UCSD-AML1 (cell line): Measurements from ENCODE around the gene GON7.
"Not testable (repeated sequence)": the region's sequence is repeated elsewhere in the genome, so short reads cannot be mapped to it uniquely, and the experiment has no call there.

ENCODE experiments used
- DNase-seq: peaks from one replicate; lab custom pipeline; 2025; ENCODE audit not compliant: unreplicated experiment; lab: John Stamatoyannopoulos, UW

Gene GON7

DNA sequence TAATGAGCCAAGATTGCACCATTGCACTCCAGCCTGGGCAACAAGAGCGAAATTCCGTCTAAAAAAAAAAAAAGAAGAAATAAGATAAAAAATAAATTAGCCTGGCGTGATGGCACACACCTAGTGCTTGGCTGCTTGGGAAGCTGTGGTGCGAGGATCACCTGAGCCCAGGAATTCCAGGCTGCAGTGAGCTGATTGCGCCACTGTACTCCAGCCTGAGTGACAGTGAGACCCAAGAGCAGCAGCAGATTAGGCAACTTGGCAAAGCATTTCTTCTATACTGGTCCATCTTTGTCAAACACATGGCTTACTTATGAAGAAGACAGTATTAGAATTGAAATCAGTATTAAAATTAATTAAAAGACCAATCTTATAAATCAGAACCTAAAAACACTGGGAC, 6.3 kb downstream of the GON7 start:
- no peak for DNase-seq

DNA sequence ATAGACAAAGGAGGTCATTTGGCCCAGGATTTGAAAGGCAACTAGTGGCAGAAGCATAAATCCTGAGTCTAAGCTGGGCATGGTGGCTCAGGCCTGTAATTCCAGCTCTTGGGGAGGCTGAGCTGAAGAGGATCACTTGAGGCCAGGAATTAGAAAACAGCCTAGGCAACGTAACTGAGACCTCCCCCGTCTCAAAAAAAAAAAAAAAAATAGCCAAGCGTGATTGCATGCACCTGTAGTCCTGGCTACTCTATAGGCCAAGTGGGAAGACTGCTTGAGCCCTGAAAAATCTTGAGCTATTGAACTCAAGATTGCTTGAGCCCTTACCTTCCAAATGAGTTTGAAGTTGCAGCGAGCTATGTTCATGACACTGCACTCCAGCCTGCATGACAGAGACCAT, 7.8 kb downstream of the GON7 start:
- no peak for DNase-seq

DNA sequence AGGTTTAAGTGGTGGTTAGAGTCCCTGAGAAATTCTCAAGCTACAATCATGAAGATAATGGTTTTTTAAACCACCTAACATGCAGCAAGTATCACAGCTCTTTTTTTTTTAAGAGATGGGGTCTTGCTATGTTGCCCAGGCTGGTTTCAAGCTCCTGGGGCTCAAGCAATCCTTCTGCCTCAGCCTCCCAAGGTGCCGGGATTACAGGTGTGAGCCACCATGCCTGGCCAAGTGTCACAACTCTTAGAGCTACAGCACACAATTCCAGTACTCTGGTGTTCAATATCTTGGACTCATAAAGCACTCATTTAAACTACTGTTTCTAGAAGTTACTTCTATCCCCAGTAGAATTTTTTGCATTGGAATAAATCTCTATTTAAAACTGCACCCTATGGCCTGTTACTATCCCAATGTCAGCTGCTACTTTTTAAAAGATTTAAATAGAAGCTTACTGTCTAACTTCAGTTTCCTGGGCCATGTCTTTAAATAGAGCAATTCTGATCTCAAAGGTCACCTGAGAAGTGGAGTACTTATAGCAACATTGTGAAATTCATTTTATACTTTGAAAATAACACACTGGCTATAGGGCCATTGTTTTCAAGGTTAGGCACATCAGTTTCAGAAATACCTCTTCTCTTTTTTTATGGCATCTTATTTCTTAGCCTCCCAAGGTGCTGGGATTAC, 11.4 kb downstream of the GON7 start:
- DNase-seq = no peak

DNA sequence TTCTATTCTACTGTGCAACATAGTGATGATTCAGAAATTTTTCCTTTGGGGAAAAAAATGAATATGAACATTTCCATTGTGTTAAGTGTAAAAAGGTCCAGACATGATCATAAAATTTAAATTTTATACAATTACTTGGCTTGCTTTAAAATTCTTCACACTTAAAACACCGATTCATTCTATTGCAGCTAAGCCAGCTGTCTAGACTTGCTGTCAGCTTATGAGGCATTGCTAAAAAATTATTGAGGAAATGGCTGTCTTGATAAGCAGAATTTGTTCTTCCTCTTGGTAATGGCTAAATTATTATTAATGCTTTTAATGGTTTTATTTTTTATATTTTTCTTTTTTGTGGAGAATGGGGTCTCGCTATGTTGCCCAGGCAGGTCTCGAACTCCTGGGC, 19.9 kb downstream of the GON7 start:
- no peak for DNase-seq

DNA sequence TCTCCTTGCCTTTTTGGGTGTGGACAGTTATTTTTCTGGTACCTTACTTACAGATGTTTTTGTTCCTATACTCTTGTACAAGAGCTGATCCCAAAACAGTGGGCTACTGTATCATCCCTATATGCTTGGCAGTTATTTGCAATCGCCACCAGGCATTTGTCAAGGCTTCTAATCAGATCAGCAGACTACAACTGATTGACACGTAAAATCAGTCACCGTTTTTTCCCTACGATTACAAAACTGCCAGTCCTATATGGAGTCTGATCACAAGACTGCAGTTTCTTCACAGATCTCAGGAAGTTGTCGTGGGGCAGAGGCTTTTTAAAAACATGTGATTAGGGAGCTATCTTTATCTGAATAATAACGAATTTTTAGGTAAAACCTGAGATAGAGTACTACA, 20.4 kb downstream of the GON7 start:
- no peak for DNase-seq

DNA sequence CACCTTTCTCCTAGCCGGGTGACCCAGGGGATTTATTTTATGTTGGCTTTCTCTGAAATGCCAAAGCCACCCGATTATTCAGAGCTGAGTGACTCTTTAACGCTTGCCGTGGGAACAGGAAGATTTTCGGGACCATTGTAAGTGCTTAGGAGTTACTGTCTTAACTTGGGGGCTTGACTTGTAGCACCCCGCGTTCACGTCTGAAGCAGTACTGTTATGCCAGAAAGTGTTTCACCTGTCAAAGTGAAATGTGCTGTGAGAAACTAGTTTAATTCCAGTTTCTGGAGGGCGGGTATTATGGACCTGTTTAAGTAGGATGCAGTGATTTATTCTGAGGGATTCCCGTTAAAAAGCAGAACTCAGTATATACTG, 21.5 kb downstream of the GON7 start:
- no peak for DNase-seq

DNA sequence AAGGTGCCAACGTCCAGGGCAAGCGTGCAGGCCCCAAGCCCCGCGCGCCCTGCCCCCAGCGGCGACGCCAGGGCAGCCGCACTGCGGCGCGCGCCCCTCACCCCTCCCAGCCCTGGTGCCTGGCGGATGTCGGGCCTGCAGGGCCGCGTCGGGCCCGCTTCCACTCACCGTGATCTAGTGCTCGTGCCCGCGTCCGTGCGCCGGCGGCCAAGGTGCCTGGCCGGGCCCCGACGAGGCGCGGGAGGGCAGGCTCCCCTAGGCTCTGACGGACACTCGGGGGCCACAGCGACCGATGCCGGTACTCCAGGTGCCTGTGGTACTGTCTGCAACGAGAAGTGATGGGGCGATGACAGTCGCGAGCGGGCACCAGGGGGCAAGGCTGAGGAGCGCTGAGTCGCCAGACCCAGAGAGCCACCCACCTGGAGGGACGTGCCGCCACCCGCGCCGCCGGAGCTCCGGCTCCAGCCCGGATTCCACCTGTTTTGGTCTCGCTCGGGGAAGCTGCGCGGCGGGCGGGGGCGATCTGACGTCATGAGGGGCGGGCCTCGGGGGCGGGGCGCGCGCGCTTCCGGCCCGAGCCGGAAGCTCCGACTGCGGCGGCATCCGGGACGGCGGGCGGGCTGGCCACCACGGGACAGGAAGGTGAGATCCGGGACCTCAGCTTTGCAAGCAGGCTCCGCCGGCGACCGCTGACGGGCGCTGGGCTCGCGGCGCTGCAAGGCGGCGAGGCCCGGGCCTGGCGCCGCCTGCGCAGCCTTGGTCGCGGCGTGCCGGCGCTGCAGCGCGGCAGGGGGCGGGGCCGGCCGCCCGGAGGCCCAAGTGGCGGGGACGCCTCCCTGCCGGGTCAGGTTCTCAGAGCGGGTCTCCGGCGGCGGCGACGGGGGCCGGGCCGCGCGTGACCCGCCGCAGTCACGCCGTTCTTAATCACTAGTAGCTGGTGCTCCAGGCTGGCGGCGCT, 22.2 kb downstream of the GON7 start, which contains the start of the genes LYSET and MOAP1:
TSS of gene LYSET (plus strand) at position 927 of the 958 bp plus-strand sequence. CDS start 89 bp downstream, outside the sequence.
TSS of gene MOAP1 (minus strand) at position 507 of the 958 bp plus-strand sequence. CDS start 655 bp downstream, outside the sequence.
- peak; percentile 91 for DNase-seq

DNA sequence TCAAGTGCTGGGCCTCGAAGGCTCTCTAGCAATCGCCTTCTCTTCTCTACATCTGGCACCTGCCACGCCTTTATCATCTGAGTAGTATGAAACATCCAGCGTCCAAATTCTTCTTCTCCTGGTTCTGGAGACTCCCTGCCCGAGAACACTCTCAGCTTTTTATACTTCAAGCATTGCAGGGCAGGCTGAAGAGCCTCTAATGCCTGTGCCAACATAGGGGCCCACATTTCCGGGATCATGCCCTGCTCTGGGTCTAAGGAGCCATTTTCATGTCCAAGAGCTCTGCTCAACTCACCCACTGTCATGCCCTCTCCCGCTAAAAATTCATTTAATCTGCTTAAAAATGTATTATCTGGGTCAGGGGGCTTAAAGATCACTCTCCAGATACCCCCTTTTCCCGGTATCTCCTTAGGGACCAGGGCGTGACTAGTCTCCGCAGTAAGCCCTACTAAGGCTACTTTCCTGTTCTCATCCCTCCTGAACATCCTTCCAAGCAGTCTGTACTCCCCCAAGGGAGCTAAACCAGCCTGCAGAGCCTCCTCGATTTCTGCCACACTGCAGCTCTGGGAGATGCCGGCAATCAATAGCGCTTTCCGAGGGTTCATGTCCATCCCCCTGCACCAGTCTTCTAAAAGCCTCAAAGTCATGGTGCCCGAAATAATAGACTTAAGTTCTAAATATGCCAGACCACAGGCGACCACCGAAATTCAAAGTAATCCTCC, 23.1 kb downstream of the GON7 start:
- DNase-seq = no peak

DNA sequence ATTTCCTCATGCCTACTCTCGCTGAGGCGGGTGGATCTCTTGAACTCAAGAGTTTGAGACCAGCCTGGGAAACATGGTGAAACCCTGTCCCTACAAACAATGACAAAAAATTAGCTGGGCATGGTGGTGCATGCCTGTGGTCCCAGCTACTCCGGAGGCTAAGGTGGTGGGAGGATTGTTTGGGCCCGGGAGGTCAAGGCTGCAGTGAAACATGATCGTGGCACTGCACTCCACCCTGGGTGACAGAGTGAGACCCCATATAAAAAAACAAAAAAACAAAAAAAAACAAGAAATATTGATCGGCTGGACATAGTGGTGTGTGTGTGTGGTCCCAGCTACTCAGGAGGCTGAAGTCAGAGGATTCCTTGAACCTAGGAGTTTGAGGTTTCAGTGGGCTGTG, 31.4 kb downstream of the GON7 start:
- no peak for DNase-seq

DNA sequence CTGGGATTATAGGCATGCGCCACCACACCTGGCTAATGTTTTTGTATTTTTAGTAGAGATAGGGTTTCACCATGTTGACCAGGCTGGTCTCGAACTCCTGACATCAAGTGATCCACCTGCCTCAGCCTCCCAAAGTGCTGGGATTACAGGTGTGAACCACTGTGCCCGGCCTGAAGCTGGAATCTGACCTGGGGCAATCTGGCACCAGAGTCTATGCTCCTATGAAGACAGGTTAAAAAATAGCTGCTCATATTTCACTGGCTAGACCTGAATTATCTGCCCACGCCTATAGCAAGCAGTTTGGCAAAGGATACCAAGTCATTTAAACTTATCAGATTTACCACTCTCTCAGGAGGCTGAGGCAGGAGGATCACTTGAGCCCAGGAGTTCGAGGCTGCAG, 32.1 kb downstream of the GON7 start:
- not testable (repeated sequence) for DNase-seq

DNA sequence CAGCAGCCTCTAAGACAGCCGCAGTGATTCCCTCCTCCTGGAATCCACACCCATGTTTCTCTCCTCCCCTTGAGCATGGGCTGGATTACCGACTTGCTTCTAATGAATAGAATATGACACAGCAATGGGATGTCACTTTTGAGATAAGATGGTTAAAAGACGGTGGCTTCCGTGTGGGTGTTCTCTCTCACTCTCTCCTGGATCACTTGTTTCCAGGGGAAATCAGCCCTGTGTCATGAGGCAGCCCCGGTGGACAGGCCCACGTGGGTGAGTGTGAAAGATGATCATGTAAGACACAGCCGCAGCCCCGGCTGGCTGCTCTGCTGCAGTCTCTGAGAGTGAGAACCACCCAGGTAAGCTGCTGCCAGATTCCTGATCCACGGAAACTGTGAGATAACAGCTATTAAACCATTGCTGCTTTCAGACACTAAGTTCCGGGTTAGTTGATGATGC, 32.9 kb downstream of the GON7 start:
- no peak for DNase-seq

DNA sequence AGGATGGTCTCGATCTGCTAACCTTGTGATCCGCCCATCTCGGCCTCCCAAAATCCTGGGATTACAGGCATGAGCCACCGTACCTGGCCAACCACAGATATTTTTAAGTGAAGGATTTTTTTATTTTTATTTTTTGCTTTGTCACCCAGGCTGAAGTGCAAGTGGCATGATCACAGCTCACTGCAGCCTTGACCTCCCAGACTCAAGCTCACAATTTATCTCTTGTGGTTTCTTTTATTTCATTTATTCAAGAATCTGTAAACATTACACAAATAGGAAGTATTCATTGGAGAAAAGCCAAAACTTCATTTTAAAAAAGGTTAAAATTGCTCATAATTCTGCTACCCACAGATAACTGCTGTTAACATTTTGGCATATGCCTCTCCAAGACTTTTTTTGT, 35.5 kb downstream of the GON7 start:
- DNase-seq = no peak

DNA sequence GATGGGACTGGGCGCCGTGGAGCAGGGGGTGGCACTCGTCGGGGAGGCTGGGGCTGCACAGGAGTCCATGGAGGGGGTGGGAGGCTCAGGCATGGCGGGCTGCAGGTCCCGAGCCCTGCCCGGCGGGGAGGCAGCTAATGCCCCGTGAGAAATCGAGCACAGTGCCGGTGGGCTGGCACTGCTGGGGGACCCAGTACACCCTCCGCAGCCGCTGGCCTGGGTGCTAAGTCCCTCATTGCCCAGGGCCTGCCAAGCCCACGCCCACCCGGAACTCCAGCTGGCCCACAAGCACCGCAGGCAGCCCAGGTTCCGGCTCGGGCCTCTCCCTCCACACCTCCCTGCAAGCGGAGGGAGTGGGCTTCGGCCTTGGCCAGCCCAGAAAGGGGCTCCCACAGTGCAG, 36.7 kb downstream of the GON7 start:
- not testable (repeated sequence) for DNase-seq

DNA sequence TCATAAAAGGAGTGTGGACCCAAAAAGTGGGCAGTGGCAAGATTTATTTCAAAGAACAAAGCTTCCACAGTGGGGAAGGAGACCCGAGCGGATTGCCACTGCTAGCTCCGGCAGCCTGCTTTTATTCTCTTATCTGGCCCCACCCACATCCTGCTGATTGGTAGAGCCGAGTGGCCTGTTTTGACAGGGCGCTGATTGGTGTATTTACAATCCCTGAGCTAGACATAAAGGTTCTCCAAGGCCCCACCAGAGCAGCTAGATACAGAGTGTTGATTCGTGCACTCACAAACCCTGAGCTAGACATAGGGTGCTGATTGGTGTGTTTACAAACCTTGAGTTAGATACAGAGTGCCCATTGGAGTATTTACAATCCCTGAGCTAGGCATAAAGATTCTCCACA, 37.2 kb downstream of the GON7 start:
- DNase-seq = not testable (repeated sequence)

DNA sequence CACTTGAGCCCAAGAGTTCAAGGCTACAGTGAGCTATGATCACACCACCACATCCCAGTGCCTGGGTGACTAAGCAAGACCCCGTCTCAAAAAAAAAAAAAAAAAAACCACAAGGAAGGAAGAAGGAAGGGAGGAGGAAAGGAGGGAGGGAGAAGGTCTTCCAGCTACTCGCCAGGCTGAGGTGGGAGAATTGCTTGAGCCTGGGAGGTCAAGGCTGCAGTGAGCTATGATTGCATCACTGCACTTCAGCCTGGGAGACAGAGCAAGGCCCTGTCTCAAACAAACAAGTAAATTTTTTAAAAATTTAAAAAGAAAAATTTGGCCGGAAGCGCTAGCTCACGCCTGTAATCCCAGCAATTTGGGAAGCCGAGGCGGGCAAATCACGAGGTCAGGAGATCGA, 38.3 kb downstream of the GON7 start:
- peak; percentile 43 for DNase-seq

DNA sequence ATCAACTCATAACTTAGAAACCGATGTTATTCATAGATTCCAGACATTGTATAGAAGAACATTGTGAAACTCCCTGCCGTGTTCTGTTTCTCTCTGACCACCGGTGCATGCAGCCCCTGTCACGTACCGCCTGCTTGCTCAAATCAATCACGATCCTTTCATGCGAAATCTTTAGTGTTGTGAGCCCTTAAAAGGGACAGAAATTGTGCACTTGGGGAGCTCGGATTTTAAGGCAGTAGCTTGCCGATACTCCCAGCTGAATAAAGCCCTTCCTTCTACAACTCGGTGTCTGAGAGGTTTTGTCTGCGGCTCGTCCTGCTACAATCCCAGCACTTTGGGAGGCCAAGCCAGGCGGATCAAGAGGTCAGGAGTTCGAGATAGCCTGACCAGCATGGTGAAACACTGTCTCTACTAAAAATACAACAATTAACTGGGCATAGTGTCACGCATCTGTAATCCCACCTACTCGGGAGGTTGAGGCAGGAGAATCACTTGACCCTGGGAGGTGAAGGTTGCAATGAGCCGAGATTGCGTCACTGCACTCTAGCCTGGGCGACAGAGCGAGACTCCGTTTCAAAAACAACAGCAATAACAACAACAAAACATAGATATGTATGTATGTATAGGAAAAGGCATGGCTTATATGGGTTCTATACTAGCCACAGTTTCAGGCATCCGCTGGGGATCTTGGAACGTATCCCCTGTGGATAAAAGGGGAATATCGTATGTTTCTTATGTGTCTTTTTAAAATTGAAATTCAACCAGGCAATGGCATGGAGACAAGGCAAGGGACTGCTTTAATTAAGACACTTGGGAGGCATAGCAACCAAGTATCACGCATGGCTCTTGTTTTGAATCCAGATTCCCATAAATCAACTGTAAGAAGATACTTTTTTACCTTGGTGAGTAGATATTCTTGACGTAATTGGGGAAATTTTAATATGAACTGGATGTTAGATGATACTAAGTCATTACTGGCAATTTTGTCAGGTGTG, 41.3 kb downstream of the GON7 start:
- not testable (repeated sequence) for DNase-seq

DNA sequence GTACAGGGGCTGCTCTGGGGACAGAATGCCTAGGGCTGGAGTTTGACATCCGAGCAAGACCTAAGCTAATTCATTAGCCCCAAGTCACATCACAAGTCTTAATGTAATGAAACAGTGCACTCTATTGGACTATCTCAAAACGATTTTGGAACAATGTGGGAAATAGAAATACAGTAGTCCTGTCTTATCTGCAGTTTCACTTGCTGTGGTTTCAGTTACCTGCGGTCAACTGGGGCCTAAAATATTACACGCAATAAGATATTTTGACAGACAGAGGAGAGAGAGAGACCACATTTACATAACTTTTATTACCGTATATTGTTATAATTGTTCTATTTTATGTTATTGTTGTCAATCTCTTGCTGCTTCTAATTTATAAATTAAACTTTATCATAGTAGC, 43.3 kb downstream of the GON7 start:
- no peak for DNase-seq

DNA sequence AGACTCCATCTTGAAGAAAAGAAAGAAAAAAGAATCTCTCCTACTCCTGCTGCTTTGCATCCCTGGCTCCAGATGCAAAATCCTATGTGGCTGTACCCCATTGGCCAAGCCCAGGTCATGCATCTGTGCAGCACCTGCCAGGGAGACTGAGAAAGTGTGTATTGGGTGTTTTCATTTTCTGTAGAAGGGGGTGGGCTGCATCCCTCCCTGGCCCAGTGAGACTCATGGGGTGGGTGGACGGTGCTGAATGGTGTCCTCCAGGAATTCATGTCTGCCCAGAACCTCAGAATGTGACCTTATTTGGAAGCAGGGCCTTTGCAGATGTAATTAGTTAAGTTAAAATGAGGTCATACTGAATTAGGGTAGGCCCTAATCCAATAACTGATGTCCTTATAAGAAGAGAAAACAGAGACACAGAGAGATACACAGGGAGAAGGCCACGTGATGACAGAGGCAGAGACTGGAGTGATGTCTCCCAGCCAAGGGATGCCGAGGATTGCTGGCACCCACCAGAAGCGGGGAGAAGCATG, 45.4 kb downstream of the GON7 start:
- DNase-seq = no peak

DNA sequence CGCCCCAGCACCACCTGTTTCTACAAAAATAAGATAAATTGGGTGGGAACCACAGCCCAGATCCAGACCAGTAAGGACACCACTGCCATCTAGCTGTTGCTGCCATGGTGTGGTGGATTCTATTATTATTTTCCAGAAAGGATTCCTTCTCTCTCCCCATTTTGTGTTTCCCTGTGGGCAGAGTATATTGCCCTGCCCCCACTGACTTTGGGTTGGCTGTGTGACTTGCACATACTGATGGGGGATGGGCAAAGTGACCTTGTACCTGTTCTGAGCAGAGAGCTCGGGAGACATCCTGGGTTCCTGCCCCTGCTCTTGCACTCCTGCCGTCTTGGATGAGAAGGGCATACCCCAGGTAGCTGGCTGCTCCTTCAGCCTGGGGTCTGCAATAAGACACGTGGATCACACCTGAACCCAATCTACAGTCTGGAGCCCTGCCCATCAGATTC, 46.5 kb downstream of the GON7 start:
- no peak for DNase-seq
